HG02840 (cell line): ENCODE results near the gene PLA2G4E.

ENCODE experiments used
- ATAC-seq: cut with Tn5 transposase; IDR thresholded peaks from one replicate; pipeline ENCODE4 v1.9.1; 2021; ENCODE audit warnings: mild to moderate bottlenecking, moderate library complexity, moderate number of reproducible peaks; ENCODE audit not compliant: unreplicated experiment, low FRiP score

The PLA2G4E gene, protein sequence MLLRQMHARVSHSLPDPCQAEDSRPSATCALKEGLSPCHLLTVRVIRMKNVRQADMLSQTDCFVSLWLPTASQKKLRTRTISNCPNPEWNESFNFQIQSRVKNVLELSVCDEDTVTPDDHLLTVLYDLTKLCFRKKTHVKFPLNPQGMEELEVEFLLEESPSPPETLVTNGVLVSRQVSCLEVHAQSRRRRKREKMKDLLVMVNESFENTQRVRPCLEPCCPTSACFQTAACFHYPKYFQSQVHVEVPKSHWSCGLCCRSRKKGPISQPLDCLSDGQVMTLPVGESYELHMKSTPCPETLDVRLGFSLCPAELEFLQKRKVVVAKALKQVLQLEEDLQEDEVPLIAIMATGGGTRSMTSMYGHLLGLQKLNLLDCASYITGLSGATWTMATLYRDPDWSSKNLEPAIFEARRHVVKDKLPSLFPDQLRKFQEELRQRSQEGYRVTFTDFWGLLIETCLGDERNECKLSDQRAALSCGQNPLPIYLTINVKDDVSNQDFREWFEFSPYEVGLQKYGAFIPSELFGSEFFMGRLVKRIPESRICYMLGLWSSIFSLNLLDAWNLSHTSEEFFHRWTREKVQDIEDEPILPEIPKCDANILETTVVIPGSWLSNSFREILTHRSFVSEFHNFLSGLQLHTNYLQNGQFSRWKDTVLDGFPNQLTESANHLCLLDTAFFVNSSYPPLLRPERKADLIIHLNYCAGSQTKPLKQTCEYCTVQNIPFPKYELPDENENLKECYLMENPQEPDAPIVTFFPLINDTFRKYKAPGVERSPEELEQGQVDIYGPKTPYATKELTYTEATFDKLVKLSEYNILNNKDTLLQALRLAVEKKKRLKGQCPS

DNA sequence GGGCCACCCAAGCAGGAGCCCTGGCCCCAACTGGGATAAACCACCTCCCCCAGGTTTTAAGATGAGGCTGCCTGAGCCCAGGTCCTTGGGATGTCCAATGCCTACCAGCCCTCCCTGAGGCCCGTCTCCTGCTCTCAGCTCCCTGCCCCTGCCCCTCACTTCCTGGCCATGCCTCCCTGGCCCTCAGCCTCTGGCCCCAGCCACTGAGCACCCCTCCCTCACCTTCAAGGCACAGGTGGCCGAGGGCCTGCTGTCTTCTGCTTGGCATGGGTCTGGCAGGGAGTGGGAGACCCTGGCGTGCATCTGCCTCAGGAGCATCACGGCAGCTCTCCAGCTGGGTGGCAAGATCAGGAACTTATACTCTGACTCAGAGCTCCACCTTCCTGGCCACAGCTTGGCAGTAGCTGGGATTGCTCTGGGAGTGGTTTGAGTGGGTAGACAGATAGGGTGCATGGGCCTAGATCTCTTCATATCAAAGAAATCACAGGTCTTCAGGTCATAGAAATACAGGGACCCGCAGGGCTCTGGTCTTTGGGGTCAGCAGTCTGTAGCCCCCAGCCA, at the start of gene PLA2G4E:
Gene PLA2G4E (minus strand): TSS at position 330 of the 561 bp plus-strand sequence. CDS start 12 bp downstream, at position 318.
- ATAC-seq, result no peak

DNA sequence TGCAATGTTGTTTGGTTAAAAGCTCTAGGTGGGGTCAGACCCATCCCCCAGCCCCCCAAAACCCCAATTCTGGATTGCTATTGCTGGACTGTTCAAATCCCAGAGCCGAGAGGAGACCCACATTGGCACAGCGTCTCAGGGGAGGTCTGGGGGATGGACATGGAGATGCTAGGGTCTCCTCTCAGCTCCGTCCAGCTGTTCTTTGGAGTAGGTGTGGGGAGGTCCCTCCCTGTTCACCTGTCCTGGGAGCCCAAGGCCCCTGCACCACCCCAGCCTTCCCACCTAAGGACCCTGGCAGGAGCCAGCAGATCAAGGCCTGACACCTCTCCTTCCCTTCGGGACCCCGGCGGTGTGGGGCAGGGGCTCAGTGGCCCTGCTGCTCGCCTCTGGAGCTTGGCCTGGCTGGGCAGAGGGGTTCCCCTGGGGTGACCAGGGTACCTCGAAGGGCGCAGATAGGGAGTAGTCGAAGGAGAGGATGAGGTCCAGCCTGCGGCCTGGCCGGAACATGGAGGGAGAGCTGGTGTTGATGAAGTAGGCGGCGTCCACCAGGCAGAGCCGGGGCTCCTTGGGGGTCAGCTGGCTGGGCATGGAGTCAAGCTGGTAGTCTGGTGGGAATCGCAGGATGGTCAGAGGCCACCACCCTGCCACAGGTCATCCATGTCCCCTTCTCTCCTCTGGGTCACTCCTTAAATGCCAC, 49.6 kb upstream of the PLA2G4E start:
- ATAC-seq, result no peak

DNA sequence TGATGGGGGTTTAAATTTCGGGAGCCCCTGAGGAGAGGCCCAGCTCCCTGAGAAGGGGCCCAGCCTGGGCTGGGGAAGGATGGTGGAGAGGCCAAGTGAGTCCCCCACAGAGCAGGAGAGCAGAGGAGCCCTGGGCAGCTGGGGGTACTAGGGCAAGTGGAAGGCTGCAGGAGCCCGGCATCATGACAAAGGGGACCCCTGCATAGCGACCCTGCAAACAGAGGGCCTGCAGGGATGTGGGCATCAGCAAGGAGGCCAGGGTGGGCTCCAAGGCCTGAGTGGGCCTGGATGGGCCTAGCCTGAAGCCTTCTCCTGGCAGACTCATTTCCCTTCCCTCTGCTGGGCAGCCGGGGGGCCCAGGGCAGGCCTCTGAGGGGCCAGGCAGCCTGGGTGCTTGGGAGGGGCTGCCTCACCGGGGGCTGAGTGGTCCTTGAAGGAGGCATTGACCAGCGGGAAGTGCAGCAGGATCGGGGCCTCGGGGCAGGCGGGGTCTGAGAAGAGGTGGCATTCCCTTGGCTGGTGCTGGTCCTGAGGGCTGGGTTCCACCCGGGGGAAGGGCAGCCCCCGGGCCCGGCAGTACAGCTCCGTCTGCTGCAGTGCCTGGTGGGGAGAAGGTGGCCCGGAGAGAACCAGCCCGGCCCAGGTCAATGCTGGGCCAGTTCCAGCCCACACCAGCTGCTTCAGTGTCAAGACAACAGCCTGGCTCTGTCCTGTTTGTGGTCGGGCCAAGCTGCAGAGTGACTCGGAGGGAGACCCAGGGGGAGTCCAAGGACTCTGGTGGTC, 48.8 kb upstream of the PLA2G4E start:
- no peak for ATAC-seq

- no peak for ATAC-seq
Observed at GRCh38 chr15:42069025-42069424, 48.2 kb upstream of the PLA2G4E start.

GRCh38 chr15:42068601-42069000, 47.8 kb upstream of the PLA2G4E start:
- no peak for ATAC-seq

- no peak for ATAC-seq
Observed at GRCh38 chr15:42066764-42067415, 46.0 kb upstream of the PLA2G4E start.

- no peak for ATAC-seq
Observed at GRCh38 chr15:42065468-42065867, 44.6 kb upstream of the PLA2G4E start.

GRCh38 chr15:42065033-42065432, 44.2 kb upstream of the PLA2G4E start:
- ATAC-seq, result no peak

DNA sequence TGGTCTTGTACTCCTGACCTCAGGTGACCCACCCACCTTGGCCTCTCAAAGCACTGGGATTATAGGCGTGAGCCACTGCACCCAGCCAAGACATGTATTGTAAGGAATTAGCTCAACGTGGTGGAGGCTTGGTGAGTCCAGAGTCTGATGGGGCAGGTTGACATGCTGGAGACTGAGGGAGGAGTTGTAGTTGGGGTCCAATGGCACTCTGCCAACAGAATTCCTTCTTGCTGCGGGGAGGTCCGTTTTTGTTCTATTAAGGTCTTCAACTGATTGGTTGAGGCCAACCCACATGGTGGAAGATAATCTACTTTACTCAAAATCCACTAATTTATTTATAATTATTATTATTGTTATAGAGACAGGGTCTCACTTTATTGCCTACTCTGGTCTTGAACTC, 43.4 kb upstream of the PLA2G4E start:
- no peak for ATAC-seq

- no peak for ATAC-seq
Observed at GRCh38 chr15:42063122-42063848, 42.4 kb upstream of the PLA2G4E start.

GRCh38 chr15:42062284-42062806, 41.5 kb upstream of the PLA2G4E start:
- no peak for ATAC-seq

DNA sequence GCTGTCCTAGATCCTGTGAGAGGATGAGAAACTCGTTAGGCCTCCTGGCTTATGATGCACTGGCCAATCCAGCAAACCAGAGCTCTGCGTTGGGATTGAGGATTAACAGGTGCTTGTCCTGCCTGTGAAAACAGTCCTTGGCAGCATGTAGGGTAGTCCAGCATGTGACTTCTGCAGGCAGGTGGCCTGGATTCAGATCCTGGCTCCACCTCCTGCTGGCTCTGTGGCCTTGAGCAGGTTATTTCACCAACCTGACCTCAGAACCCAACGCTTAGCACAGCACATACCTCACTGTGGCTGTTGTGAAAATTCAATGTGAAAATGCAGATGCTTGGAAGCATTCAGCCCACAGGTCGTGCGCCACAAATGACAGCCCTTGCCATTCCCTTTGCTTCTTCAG, 40.0 kb upstream of the PLA2G4E start:
- no peak for ATAC-seq

- no peak for ATAC-seq
Observed at GRCh38 chr15:42060477-42060763, 39.6 kb upstream of the PLA2G4E start.

DNA sequence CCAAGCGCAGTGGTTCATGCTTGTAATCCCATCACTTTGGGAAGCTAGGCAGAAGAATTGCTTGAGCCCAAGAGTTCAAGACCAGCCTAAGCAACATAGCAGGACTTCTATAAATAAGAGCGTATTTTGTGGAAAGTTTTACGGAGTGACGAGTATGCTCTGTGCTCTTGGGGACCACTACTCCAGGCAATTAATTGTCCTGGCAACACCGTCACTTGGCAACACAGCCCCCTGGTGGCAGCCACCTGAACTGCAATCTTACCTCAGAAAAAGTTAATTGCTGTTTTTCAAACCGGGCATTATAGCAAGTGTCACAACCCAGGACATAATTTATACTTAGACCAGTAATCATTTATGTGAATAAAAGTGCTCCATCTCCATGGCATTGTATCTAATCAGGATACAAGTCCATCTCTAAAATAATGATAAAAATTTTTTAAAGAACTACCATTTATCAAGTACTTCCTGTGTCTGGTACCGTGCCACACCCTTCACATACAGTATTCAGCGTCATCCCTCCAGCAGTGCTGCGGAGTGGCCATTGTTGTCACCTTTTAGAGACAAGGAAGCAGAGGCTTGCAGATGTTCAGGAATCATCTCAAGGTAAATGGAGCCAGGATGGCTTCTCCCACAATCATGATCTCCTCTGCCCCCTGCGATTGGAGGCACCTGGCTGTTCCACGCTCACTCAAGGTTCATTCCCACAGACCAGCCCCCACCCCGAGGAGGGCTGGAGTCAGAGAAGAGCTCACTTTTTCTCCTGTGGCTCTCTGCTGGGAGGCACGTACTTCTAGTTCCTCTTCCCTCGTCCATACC, 39.0 kb upstream of the PLA2G4E start:
- no peak for ATAC-seq

GRCh38 chr15:42058791-42059190, 37.9 kb upstream of the PLA2G4E start:
- no peak for ATAC-seq

DNA sequence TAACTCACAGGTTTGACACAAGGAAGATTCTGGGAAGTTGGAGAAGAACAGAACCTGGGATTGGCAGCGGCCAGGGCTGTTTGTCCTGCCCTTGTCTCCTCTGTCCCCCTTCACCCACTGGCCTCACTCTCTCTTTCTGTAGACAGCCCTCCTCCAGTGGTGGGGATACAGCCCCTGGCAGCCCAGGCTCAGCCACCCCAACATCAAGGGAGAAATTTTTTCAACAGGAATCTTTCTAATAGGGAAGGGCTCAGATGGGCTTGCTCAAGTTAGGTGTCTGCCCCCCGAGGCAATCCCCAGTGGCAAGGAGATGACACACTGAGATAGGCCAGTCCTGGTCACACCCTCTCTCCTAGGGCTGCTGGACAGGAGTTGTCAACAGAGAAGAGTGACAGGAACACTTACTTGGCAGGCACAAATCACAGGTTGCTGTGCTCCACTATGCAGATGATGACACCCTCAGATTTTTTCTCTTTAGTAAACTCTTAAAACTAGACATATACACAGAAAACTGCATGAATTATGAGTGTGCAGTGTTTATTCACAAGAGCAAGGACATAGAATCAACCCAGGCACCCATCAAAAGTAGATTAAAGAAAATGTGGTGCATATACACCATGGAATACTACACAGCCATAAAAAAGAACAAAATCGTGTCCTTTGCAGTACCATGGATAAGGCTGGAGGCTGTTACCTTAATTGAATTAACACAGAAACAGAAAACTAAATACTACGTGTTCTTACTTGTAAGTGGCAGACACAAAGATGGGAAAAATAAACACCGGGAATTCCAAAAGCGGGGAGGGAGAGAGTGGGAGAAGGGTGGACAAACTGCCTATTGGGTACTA, 37.2 kb upstream of the PLA2G4E start:
- ATAC-seq, result no peak
